Ectodermal cell (in vitro differentiated cells): Measurements from ENCODE around the gene CCDC187.

ENCODE experiments used
- H3K27ac ChIP-seq: 2 replicates; pipeline ENCODE4 v1.7.0; 2013; ENCODE audit warnings: mild to moderate bottlenecking, low read depth, low read length; ENCODE audit not compliant: insufficient read depth, poor library complexity, severe bottlenecking
- H3K27me3 ChIP-seq: 2 replicates; pipeline ENCODE4 v1.7.0; 2013; ENCODE audit warnings: mild to moderate bottlenecking, low read length; ENCODE audit not compliant: insufficient read depth, control insufficient read depth, poor library complexity, severe bottlenecking
- H3K36me3 ChIP-seq: one replicate; pipeline ENCODE4 v1.7.0; 2013; ENCODE audit warnings: low read length; ENCODE audit not compliant: control insufficient read depth, insufficient read depth
- H3K4me1 ChIP-seq: one replicate; pipeline ENCODE4 v1.7.0; 2013; ENCODE audit warnings: low read length; ENCODE audit not compliant: control insufficient read depth, insufficient read depth
- H3K4me3 ChIP-seq: 2 replicates; pipeline ENCODE4 v1.7.0; 2013; ENCODE audit warnings: low read depth, low read length, control low read depth; ENCODE audit not compliant: insufficient read depth
- H3K9me3 ChIP-seq: 2 replicates; pipeline ENCODE4 v1.7.0; 2013; ENCODE audit warnings: mild to moderate bottlenecking, low read length, moderate library complexity; ENCODE audit not compliant: control insufficient read depth
- WGBS, 2 experiments: methylation state at CpG; one replicate each; pipeline ENCODE4 v1.1.7; 2013; ENCODE audit warnings: missing lambda C conversion rate in 2 of 2; 5-methylcytosine and 5-hydroxymethylcytosine counted together

Gene CCDC187

DNA sequence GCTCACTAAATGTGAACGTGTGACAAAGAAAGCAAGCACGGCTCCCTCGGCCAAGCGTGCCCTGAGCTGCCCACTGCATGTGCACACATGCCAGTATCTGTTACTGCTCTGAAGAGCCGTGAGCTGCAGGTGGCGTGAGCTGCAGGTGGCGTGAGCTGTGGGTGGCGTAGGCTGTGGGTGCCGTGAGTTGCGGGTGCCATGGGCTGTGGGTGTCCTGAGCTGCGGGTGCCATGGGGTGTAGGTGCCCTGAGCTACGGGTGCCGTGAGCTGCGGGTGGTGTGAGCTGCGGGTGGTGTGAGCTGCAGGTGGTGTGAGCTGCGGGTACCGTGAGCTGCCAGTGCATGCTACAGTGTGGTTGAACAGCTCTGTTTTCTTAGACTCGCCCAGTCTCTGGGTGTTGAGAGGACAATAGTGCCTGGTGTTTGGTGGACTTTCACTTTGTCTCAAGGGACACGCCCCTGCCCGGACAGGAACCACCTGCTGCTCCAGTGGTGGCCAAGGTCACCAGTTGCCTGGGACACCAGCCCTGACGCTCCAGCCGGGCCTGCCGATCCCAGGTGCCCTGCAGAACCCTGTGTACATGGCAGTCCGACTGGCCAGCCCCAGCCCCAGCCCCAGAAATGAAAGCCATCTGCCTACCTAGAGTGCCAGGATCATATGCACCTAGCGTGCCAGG is 6.7 kb downstream of the CCDC187 start:
- Histone ChIP-seq H3K27me3 (no peaks in the 10 kb centered on the region), H3K9me3 (no peaks in the 10 kb centered on the region), H3K4me1 (no peaks in the 10 kb centered on the region), H3K27ac (no peak overlapping the region), H3K36me3 (no peaks in the 10 kb centered on the region), H3K4me3 (no peak overlapping the region)
- WGBS, 2 experiments, result 90 to 92% methylated on average over 25 of the region's 25 CpGs

DNA sequence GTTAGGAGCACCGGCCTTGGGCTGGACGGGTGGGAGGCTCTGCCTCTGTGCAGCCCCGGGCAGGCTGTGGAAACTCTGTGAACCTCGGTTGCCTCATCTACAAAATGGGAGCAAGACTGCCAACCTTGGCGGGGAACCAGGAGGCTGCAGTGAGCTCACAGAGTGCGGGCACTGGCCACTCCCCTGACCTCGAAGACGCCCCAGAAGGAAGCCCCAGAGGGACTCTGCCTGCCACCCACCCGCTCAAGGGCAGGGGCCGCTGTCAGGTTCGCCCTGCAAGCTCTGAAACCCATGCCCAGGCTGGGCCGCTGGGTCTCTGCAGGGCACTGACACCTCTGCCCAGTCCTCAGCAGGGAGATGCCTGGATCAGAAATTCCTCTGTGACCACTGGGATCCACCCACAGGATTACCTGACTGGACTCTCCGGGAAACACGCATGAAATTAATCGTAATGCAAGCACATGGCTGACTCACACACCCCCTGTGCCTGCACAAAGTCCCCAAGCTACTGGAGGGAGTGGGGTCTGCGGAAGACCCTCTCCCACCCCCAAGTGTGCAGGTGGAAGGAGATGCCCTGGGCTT is 7.4 kb downstream of the CCDC187 start:
- no peaks in the 10 kb centered on the region for H3K4me1 ChIP-seq
- H3K9me3 ChIP-seq, result no peaks in the 10 kb centered on the region
- no peak overlapping the region for H3K27ac ChIP-seq
- H3K36me3 ChIP-seq, result no peaks in the 10 kb centered on the region
- no peak overlapping the region for H3K4me3 ChIP-seq
- 91 to 92% methylated on average over 16 of the region's 16 CpGs for WGBS, 2 experiments
- H3K27me3 ChIP-seq, result no peaks in the 10 kb centered on the region

DNA sequence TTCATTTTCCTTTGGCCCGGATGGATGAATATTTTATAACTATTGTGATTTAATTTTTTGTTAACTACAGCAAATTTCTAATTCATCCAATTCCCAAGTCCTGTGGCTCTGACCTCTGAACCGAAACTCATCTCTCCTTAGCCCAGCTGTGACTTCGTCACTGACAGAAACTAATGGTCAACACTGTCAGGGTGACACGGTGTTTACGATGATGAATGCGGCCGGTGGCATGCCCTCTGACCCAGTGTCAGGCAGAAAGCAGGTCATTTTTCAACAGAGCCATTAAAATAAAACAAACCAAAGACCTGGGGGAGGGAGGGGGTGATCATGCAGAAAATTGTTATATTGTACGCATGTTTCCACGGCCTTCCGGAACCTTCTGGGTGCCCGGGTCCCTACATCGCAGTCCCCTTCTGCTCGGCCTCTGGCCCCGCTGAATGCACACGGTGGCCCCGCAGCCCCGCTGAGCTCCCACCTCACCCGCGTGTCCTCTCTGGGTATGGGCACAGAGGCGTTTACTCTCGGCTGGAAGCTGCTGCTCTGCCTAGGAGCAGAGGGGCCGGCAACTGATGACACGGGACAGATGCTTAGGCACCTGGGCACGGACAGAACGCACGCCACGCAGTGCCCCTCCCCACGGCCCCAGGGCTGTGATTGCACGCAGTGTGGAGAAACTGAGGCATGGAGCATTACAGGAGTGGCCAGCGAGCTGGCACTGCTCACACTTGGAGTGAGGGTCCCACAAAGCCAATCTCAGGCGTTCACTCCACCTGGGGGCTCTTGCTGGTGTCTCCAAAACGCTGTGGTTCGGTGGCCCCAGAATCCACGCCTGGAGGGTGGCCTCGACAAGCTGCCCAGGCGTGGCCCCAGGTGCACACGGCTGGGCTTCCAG is 8.1 kb downstream of the CCDC187 start:
- Histone ChIP-seq H3K4me1 (no peaks in the 10 kb centered on the region), H3K27me3 (no peaks in the 10 kb centered on the region), H3K27ac (no peak overlapping the region), H3K4me3 (no peak overlapping the region), H3K9me3 (no peaks in the 10 kb centered on the region), H3K36me3 (no peaks in the 10 kb centered on the region)
- 89% methylated on average over 36 of the region's 37 CpGs for WGBS, 2 experiments

DNA sequence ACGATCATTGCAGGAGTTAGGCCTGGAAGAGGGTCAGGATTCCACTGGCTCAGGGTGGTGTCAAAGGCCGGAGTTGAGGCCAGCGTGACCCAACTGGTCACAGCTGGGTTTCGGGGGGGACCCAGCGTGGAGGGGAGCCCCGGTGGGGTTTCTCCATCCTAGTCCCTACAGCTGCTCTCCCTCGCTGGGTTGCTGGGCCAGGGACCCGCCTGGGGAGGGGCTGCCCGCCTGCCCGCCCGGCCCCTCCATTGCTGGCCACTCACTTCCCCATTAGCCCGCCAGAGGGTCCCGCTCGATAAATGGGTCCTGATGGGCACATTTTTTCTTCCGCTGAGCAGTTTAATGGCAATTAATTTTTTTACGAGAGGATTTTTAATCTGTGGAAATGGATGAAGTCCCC is 8.8 kb downstream of the CCDC187 start:
- no peaks in the 10 kb centered on the region for H3K4me1 ChIP-seq
- WGBS, 2 experiments, result 94% methylated on average over 16 of the region's 16 CpGs
- no peaks in the 10 kb centered on the region for H3K36me3 ChIP-seq
- no peaks in the 10 kb centered on the region for H3K27me3 ChIP-seq
- no peaks in the 10 kb centered on the region for H3K9me3 ChIP-seq
- H3K27ac ChIP-seq, result no peak overlapping the region
- H3K4me3 ChIP-seq, result no peak overlapping the region

DNA sequence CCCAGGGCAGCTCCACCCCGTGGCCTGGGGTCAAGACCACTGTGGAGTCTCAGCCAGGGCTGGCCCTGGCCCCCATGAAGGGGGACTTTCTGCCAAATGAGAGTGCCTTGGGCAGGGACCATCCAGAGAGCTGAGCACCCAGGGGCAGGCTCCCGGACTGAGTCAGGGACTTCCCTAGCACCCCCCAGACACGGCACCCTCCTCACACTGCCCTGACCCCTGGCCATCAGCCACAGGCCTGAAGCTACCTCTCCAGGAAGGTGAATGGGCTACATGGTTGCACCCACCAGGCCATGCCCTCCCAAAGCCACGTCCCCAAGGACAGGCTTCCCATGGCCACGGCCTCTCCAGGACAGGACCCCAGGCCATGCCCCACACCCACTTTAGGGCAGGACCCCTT is 9.5 kb downstream of the CCDC187 start:
- H3K36me3 ChIP-seq, result no peaks in the 10 kb centered on the region
- no peaks in the 10 kb centered on the region for H3K27me3 ChIP-seq
- H3K9me3 ChIP-seq, result no peaks in the 10 kb centered on the region
- H3K4me3 ChIP-seq, result no peak overlapping the region
- 91 to 96% methylated on average over 5 of the region's 5 CpGs for WGBS, 2 experiments
- no peaks in the 10 kb centered on the region for H3K4me1 ChIP-seq
- H3K27ac ChIP-seq, result no peak overlapping the region

DNA sequence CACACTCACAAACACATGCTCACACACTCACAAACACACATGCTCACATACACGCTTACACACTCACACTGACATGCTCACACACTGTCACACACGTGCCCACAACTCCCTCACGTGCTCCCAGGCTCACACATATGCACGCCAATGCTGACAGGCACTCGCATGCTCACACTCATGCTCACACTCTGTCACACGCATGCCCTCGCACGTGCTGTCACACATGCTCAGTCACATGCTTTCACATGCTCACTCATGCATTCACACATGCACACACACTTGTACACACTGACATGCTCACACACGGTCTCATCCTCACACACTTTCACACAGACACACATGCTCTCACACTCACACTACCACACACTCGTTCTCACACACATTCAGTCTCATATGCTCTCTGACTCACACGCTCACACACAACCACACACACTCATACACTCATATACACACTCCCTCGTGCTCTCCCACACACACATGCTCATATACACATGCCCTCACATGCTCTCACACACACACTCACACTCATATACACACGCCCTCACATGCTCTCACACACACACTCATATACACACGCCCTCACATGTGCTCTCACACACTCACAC is 10.3 kb downstream of the CCDC187 start:
- Histone ChIP-seq H3K27ac (no peak overlapping the region), H3K9me3 (no peaks in the 10 kb centered on the region), H3K27me3 (no peaks in the 10 kb centered on the region), H3K4me1 (no peaks in the 10 kb centered on the region), H3K4me3 (no peak overlapping the region), H3K36me3 (no peaks in the 10 kb centered on the region)
- WGBS, 2 experiments, result 86 to 89% methylated on average over 14 of the region's 14 CpGs

DNA sequence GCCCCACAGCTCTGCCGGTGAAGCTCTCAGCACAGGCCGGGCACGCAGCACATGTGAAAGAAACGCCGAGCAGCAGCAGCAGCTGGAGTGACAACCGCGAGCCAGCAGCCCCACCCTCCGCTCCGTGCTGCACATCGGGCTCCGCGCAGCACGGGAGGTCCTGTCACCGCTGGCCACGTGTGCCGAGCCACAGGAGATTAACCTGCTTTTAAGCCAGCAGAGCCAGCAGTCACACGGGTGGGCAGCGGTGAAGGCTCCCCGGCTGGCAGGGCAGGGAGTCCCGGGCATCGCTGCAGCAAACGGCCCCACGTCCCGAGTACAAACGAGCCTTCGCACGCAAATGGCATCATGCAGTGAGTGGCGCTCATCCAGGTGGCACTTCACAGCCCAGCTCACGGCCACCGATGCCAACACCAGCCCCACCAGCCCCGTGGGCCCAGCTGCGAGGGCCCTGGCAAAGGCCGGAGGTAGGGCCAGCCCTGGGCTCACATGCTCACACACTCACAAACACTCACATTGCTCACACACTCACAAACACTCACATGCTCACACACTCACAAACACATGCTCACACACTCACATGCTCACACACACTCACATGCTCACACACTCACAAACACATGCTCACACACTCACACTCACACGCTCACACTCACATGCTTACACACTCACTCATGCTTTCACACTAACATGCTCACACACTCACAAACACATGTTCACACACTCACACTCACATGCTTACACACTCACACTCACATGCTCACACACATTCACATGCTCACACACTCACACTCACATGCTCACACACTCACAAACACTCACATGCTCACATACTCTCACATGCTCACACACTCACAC is 11.1 kb downstream of the CCDC187 start:
- Histone ChIP-seq H3K4me1 (no peaks in the 10 kb centered on the region), H3K27ac (no peak overlapping the region), H3K4me3 (no peak overlapping the region), H3K36me3 (no peaks in the 10 kb centered on the region), H3K27me3 (no peaks in the 10 kb centered on the region), H3K9me3 (no peaks in the 10 kb centered on the region)
- WGBS, 2 experiments, result 93 to 95% methylated on average over 34 of the region's 34 CpGs

DNA sequence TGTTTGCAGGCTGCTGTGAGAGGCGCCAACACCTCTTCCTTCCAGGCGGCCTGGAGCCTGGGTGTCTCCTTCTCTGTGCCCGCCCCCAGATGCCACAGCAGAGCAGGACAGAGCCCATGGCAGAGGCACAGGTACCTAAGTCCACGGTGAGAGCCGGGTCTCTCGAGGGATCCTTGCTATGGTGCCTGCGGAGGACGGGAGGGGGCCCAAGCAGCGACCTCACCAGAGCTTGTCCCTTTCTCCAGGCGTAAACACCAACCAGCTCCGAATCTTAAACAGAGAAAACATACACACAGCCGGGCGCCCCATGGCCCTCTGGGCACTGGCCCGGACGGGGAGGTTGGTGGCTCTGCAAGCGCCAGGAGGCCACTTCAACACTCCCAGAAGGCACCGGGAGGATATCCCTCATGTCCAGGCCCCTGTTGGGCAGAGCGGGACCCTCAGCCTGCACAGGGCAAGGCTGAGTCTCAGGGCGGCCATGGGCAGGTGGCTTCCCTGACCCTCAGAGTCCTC is 11.8 kb downstream of the CCDC187 start:
- 93 to 94% methylated on average over 19 of the region's 19 CpGs for WGBS, 2 experiments

DNA sequence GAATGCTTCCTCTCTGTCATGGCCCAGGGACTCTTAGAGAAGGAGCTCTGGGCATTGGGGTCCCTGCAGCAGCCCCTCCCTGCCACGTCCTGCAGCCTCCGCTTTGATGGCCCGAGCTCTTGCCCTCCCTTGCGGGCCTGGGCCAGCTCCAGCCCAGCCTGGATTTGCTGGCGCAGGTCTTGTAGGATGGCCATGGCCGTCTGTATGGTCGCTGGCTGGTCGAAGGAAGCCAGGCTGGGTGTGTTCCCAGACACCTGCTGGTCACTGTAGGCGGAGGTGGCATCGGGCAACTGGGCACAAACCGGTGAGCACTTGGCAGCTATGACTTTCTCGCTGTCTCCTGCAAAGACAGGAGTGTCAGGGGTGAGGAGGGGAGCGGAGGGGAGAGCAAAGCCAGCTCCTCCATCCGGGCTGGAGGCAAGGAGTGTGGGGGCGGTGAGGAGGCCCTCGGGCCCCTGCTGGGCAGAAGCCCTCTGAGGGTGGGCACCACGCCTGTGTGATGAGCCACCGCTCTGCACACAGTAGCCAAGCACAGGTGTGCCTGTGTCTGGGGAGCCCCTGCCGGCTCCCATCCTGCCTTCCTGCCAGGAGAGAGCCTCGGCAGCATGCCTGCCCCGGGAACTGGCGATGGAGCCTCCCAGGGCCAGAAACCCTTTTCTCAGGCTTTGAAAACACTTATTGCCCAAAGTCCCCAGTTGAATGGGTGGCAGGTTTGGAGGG is 12.4 kb downstream of the CCDC187 start:
- Histone ChIP-seq H3K27me3 (no peaks in the 10 kb centered on the region), H3K9me3 (no peaks in the 10 kb centered on the region), H3K4me3 (no peak overlapping the region), H3K4me1 (no peaks in the 10 kb centered on the region), H3K27ac (no peak overlapping the region), H3K36me3 (no peaks in the 10 kb centered on the region)
- WGBS, 2 experiments, result 88 to 89% methylated on average over 22 of the region's 22 CpGs

More for the DNA sequence above, 11.8 kb downstream of the CCDC187 start:
- no peaks in the 10 kb centered on the region for H3K36me3 ChIP-seq
- no peaks in the 10 kb centered on the region for H3K4me1 ChIP-seq
- no peaks in the 10 kb centered on the region for H3K9me3 ChIP-seq
- no peak overlapping the region for H3K4me3 ChIP-seq
- H3K27me3 ChIP-seq, result no peaks in the 10 kb centered on the region
- no peak overlapping the region for H3K27ac ChIP-seq
